Measurements from ENCODE around the gene CRADD. TPM values are rescaled to one million over a fixed set of nuclear protein-coding genes. Genes with fewer than 3 reads are reported as not detected.

Gene CRADD
- total and polyA plus RNA-seq, 10 of the 15 experiments (the other 5 are each of a cell fraction or from before 2014, with no cell fraction given), result 7.6 to 15.5 (median 11.7) TPM

DNA sequence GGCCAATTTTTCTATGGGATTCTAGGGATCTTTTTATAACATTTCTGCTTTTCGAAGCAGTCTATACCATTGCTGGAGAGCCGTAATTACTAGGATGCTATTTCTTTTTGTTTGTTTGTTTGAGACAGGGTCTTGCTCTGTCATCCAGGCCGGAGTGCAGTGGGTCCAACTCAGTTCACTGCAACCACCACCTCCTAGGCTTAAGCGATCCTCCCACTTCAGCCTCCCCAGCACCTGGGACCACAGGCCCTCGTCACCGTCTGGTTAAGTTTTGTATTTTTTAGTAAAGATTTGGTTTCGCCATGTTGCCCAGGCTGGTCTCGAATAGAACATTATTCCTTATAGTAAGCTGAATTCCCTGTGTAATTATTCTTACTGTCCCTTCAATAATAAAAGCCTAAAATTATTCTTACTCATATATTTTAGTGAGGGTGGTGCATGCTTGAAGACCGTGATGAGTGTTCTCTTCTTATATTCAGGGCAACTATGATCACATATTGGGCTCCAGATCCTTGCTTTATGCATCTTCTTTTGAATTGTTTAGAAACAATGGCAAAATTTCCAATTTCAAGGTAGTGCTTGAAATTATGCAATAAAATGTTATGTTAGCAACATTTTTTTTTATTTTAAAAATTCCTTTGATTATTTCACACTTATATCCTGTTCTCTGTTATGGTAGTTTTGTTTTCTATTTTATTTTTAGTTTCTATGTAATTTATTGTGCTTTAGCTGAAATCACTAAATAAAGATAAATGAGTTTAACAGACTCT is 66.2 kb downstream of the CRADD start:
- ChIA-PET CTCF (interaction anchor here (0.8 to 2.6 kb wide), 2 partner anchors 240 to 358 kb away, joined by 3 to 13 read pairs; no protein-coding TSS in a partner anchor), POLR2A (no interaction called here), SMC1A (ENCODE audit: uncharacterized antibody, unreplicated experiment) (no interaction called here), RAD21 (ENCODE audit: unreplicated experiment) (no interaction called here)
- no peaks in the 10 kb centered on the region for H3K4me1 ChIP-seq (ENCODE audit: control insufficient read depth, insufficient read depth, low read length)
- WGBS (ENCODE audit: insufficient coverage, insufficient replicate concordance, low lambda C conversion rate, missing lambda C conversion rate), result 94% methylated on average over 9 of the region's 9 CpGs
- no peaks in the 10 kb centered on the region for H3K27me3 ChIP-seq (replicated peaks in 1 of 2; ENCODE audit: control insufficient read depth in 2 of 2, insufficient read depth in 2 of 2, low read length in 1 of 2)
- H3K27ac ChIP-seq (ENCODE audit: control insufficient read depth, insufficient read depth), result no peak overlapping the region
- intact Hi-C loops (cut with micrococcal nuclease; ENCODE audit: unreplicated experiment), result loop anchor here (2.0 kb wide), 1 partner anchor 241 kb away; no protein-coding TSS in a partner anchor
- FAIRE-seq (no peak), ATAC-seq (no peak), DNase-seq (ENCODE audit: low read depth, low spot score) (no peak)
- H4K20me1 ChIP-seq (ENCODE audit: control insufficient read depth, insufficient read depth), result no peaks in the 10 kb centered on the region
- in situ Hi-C loops (cut with MboI), result loop anchor here (5.0 kb wide), 1 partner anchor 176 kb away; no protein-coding TSS in a partner anchor
- H3K36me3 ChIP-seq (ENCODE audit: control insufficient read depth in 2 of 2, insufficient read depth in 2 of 2, low read length in 1 of 2), result no peaks in the 10 kb centered on the region
- BruUV-seq (replicated peaks), result no TSS peak
- no peaks in the 10 kb centered on the region for H3K79me2 ChIP-seq (ENCODE audit: control insufficient read depth, insufficient read depth, low read length)
- no peak overlapping the region for H3K4me2 ChIP-seq (ENCODE audit: control insufficient read depth, insufficient read depth)
- H2AFZ ChIP-seq (ENCODE audit: control insufficient read depth, low read depth, low read length), result no peak overlapping the region
- H3K9ac ChIP-seq (ENCODE audit: control insufficient read depth, insufficient read depth, low read length), result no peak overlapping the region
- H3K9me3 ChIP-seq (replicated peaks; ENCODE audit: control insufficient read depth, insufficient read depth, low read length), result no peaks in the 10 kb centered on the region; the same call in 2 of the 3 replicates
- no peak overlapping the region for H3K4me3 ChIP-seq
- TF ChIP-seq SREBF2 (IDR thresholded peaks at IDR 0.05; ENCODE audit: low read length), result no peak
- TF ChIP-seq BRCA1 (IDR thresholded peaks at IDR 0.05; ENCODE audit: low read depth, low read length), result no peak
- TF ChIP-seq ATF7 (IDR thresholded peaks at IDR 0.05; ENCODE audit: low read depth), result no peak
- TF ChIP-seq E2F4 (IDR thresholded peaks at IDR 0.05; ENCODE audit: low read depth, low read length), result no peak
- TF ChIP-seq ZNF384 (IDR thresholded peaks at IDR 0.05; ENCODE audit: borderline replicate concordance, low read depth, low read length), result no peak
- no peak for TF ChIP-seq HSF1 (IDR thresholded peaks at IDR 0.05; ENCODE audit: low read depth, low read length)
- TF ChIP-seq RAD21 (IDR thresholded peaks at IDR 0.05; ENCODE audit: insufficient read depth, low read depth, low read length), result no peak
- no peak for TF ChIP-seq TBL1XR1 (IDR thresholded peaks at IDR 0.05; ENCODE audit: low read depth, low read length)
- no peak for TF ChIP-seq FOS (IDR thresholded peaks at IDR 0.05; ENCODE audit: borderline replicate concordance, extremely low read depth, insufficient read length)
- no peak for TF ChIP-seq CREM (IDR thresholded peaks at IDR 0.05; ENCODE audit: low read depth)
- TF ChIP-seq PRDM15 (CRISPR knock-in tag; IDR thresholded peaks at IDR 0.05), result no peak
- TF ChIP-seq BMI1 (IDR thresholded peaks at IDR 0.05; ENCODE audit: borderline replicate concordance), result no peak
- TF ChIP-seq CHD1 (IDR thresholded peaks at IDR 0.05; ENCODE audit: low read depth, low read length), result no peak
- no peak for TF ChIP-seq ESRRA (IDR thresholded peaks at IDR 0.05; ENCODE audit: low read length)
- no peak for TF ChIP-seq NRF1 (conservative IDR thresholded peaks at IDR 0.05; ENCODE audit: low read depth, low read length)
- no peak for TF ChIP-seq SP1 (IDR thresholded peaks at IDR 0.05; ENCODE audit: low read depth, low read length)
- no peak for TF ChIP-seq EGR1 (IDR thresholded peaks at IDR 0.05; ENCODE audit: borderline replicate concordance in 1 of 2, low read depth in 2 of 2, low read length in 2 of 2)
- TF ChIP-seq MEF2A (IDR thresholded peaks at IDR 0.05; ENCODE audit: insufficient read depth, low read depth, low read length), result no peak

All from GM12878 (cell line).